HG03469 (cell line): ENCODE results near the gene ZMYND11.
"Not testable (repeated sequence)": the region's sequence is repeated elsewhere in the genome, so short reads cannot be mapped to it uniquely, and the experiment has no call there.

Source experiments
- ATAC-seq: cut with Tn5 transposase; IDR thresholded peaks from one replicate; pipeline ENCODE4 v1.9.1; 2021; ENCODE audit warnings: mild to moderate bottlenecking, moderate library complexity, moderate number of reproducible peaks; ENCODE audit not compliant: unreplicated experiment

Gene ZMYND11

DNA sequence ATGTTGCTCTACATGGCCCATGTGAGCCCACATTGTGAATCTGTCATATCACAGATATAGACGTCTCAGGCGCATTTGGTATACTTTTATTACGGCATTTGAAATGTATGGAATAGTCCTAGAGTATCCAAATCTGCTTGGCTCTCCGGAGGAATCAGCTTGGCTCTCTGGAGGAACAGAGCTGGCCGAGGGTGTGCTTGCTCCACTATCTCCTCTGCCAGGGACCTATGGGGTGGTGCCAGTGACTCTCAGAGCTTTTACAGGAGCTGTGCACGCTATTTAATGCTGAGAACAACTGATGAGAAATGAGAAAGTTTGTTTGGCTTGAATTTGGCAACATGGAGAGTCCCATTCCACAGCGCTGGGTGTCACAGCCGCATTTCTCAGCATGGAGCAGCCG is 144.0 kb downstream of the ZMYND11 start:
- no peak for ATAC-seq

DNA sequence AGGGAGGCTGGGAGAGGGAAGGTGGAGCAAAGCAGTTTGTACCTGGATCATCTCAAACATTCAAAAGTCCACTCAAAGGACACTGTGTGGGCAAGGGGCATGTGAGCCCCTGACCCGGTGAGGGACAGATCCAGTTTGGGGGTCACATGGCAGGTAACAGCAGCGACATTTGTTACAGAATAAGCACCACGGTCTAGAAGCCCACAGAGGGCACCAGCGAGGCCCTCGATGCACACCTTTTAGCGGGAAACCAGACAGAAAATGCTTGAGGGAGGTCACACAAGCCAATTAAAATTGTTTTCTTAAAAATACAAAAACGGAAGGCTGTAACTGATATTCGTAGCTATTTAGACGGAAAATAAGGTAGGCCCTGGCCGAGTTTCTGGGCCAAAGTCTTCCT is 144.4 kb downstream of the ZMYND11 start:
- ATAC-seq: no peak

DNA sequence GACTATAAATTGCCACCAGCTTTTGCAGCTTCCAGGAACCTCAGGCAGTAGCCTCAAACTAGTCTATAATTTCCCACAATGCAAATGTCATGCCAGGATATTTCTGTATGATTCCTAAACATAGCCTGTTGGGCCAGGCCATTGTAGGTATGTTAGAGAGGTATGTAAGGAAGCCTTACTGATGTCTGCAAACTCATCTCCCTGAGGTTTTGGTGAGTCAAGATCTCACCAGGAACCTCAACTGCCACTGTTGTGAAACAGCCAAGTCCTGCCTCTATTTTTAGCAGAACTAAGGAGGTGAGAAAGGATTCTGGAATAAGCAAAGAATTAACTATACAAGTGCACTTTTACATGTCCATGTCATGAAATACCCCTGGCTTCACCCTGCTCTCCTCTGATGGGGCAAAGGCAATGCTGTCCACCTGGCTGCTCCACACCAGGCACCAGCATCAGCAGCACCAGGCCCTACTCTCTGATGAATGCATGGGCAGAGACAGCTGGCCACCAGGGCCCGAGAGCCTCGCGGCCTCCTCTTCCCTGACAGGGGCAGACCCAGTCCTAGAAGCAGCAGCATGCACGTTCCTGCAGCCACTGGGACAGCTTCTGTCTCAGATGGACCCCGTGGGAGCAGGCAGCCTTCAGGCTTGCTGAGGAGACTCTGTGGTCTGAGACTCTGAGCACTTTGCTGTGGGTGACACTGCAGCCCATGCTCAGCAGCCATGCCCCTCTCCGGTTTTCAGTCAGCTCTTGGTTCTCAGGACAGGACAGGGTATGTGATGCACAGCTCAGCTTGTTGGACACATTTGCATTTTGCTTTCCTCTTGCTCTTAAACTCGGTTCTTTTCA is 147.3 kb downstream of the ZMYND11 start:
- no peak for ATAC-seq

- no peak for ATAC-seq
Measured at GRCh38 chr10:283140-283479, 147.9 kb downstream of the ZMYND11 start.

DNA sequence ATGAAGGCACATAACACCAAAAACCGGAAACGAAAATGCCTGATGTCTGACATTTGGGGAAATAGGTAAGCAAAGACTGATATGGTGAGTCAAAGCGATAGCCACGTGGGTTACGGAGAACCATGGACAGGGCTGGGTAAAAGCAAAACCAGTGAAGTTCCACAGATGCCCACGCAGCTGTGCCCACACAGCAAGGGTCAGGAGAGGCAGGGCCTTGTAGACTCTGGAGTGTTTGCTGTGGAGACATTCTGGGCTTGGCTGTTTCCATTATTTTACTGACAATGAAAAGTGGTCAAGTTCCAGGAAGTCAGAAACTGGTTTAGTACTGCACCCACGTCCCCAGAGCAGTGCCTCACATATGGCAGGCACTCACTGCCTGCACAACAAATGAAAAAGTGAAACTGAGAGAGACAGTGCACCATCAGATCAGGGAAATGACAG is 148.7 kb downstream of the ZMYND11 start:
- ATAC-seq: peak; percentile 74

GRCh38 chr10:285216-285615 is 150.0 kb downstream of the ZMYND11 start:
- no peak for ATAC-seq

DNA sequence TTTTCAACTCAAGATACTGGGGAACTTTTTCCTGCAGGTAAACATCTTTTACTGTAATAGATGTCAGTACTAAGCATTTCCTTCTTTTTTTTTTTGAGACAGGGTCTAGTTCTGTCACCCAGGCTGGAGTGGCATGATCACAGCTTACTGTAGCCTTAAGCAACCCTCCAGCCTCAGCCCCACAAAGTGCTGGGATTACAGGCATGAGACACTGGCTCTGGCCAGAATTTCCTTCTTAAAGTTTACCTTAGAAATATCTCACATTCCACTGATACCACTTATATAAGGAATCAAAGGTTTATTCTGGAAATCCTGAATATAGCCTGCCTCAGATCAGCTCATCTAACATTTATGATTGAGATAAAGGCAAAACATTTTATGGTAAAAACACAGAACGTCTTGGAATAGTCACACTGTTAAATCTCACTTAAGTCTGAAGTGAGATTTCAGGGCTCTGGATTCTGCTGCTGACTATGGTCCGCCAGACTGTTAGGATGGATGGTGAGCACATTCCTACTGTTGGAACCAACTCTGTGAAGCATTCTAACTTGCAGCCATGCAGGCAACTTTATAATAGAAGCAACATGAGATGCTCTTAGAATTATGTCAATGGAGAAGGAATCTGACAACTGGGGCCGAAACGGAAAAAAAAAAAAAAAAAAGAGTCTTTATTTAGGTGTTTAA is 151.9 kb downstream of the ZMYND11 start:
- ATAC-seq: no peak

DNA sequence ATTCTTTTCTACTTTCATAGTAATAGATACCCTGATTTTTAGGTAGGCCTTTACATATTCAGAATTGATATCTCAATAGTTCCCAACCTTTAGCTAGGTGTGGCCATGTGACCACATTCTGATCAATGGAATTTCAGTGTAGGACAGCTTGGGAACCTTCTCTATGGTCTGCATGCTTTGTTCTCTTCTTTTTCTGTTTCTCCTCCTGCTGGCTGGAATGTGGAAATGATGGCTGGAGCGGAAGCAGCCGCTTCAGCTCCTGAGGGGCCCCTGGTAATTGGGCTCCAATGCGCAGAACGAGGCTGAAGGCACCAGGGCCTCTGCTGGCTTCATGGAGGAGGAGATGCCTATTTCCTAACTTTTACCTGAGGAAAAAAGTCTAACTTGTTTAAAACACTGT is 152.6 kb downstream of the ZMYND11 start:
- ATAC-seq: no peak

- ATAC-seq: no peak
Measured at GRCh38 chr10:288316-289200, 153.3 kb downstream of the ZMYND11 start.

DNA sequence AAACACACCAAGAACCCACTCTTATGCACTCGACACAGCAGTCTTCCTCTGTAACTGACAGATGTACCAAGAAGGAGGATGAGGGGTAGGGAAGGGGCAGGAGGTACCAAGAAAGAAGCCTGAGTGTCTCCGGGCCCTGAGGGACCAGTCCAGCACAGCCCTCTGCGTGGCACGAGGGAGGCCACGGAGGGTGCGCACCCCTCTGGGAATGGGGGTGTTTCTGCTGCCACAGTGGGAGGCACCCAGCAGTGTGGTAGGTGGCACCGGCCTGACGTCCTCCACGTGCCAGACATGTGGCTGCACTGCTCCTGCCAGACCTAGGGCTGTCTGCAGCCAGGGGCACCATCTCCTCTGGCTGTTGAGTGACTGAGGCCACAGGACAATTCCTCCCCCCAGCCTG is 154.3 kb downstream of the ZMYND11 start:
- ATAC-seq: no peak

DNA sequence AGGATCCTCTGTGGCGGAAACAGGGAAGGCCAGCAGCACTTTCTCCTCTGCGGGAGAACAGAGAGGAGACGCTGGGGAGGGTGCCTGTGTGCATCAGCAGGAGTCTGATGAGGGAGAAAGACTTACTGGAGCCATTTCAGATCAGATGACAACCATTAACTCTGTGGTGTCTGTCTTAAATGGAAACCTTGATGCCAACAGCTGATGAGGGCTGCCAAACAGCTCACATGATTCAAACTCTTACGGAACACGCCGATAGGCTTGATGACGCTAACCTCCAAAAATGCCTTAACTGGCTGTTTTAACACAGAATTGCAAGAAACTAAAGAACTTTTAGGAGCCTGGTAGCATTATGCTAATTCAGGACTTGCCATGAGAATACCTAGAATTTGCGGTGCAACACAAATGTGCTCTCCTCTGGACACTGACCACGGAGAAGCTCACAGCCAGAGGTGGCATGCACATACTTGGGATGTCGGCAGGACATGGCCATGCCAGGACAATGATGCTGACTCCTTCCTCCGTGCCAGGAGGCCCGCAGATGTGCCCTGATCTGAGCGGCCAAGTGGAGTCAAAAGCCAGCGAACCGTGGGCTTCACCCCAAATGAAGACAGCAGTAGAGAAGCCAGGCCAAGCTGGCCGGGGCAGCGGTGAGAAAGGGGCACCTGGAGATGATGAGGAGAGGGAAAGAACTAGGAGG is 154.9 kb downstream of the ZMYND11 start:
- no peak for ATAC-seq

DNA sequence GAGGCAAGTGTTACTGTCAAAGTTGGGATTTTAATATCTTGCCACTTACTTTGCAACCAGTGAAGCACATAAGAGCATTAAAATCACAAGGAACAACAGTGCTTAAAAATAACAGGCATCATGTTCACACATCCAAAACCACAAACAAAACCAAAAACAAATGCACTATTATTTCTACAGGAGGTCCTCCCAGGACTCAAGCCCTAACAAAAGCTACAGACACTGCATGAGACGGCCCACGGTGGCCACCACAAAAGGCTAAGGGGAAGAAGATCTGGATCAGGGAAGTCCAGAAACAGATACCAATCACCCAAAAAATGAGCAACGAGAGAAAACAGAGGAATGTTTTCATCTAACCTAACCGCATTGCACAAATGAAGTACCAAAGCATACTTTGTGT is 158.4 kb downstream of the ZMYND11 start:
- no peak for ATAC-seq

DNA sequence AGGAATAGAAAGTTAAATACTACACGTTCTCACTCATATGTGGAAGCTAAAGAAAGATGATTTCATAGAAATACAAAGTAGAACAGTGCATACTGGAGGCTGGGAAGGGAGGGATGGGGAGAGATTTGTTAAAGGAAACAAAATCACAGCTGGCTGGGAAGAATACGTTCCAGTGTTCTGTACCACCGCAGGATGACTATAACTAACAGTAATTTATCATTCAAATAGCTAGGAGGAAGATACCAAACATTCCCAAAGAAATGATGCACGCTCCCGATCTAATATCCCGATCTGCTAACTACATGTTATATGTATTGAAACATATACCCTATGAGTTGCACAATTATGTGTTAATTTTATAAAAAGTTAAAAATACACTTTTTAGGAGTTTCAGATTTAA is 162.3 kb downstream of the ZMYND11 start:
- no peak for ATAC-seq

GRCh38 chr10:298033-298432 is 162.8 kb downstream of the ZMYND11 start:
- ATAC-seq: no peak

- no peak for ATAC-seq
Measured at GRCh38 chr10:299512-299911, 164.3 kb downstream of the ZMYND11 start.

GRCh38 chr10:299969-300368 is 164.7 kb downstream of the ZMYND11 start:
- ATAC-seq: no peak

- not testable (repeated sequence) for ATAC-seq
Measured at GRCh38 chr10:300580-300979, 165.3 kb downstream of the ZMYND11 start.

DNA sequence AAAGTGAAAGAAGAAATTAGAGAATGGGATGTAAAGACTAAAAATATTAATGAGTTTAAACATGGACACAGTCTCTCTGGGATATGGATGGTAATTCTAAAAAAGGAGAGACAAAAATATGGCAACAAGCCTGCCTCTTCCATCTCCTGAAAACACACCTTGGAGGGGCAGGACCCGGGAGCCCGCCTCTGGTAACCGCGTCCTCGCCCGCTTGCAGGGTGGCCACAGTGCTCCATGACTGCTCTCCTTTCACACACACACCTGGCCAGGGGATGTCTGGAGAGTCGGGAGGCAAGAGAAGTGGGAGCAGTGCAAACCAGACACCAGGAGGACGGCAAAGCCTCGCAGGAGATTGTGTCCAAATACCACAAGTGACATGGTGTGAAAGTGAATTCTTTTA is 166.3 kb downstream of the ZMYND11 start:
- ATAC-seq: no peak
